ENCODE measurements around the gene KLRC2.

The KLRC2 gene

DNA sequence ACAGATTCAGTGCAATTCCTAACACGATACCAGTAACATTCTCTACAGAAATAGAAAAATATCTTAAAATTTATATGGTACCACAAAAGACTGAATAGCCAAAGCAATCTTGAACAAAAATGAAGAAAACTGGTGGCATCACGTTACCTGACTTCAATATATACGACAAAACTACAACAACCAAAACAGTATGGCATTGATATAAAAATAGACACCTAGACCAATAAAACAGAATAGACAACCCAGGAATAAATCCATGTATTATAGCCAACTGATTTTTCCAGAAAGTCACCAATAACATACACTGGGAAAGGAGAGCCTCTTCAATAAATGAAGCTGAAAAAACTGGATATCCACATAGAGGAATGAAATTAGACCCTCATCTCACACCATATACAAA, 51.6 kb downstream of the KLRC2 start:
- TF ChIP-seq CTCF (conservative IDR thresholded peaks at IDR 0.05) (no peak), ZFX (IDR thresholded peaks at IDR 0.05) (no peak)
- H3K27ac ChIP-seq = no peak overlapping the region

- H3K27ac ChIP-seq = no peak overlapping the region
- TF ChIP-seq CTCF (conservative IDR thresholded peaks at IDR 0.05) = no peak
- no peak for TF ChIP-seq ZFX (IDR thresholded peaks at IDR 0.05)
Measured at GRCh38 chr12:10381928-10382628, 53.7 kb downstream of the KLRC2 start.

Measured in C4-2B (cell line).